NCI-H128 (cell line): ENCODE results near the gene CIROP.
"Not testable (repeated sequence)": the region's sequence is repeated elsewhere in the genome, so short reads cannot be mapped to it uniquely, and the experiment has no call there.

ENCODE experiments used
- DNase-seq: peaks from one replicate; lab custom pipeline; 2025; ENCODE audit not compliant: unreplicated experiment; lab: John Stamatoyannopoulos, UW

The CIROP gene

DNA sequence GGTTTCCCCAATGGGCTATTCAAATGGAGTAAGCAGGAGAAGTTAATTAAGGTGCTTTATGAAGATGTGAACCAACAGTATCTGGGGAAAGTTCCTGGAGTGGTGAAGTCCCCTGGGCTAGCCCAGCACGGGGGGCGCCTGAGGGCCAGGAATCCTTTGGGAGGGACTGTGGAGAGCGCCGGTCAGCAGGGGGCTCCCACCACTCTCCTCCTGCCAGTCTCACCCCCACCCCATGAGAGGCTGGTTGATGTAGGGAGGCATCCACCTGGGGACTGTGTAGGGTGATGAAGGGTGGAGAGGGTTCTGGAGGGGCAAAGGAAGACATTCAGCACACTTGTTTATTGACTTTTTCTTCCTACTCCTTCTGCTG is 9.9 kb upstream of the CIROP start:
- no peak for DNase-seq

DNA sequence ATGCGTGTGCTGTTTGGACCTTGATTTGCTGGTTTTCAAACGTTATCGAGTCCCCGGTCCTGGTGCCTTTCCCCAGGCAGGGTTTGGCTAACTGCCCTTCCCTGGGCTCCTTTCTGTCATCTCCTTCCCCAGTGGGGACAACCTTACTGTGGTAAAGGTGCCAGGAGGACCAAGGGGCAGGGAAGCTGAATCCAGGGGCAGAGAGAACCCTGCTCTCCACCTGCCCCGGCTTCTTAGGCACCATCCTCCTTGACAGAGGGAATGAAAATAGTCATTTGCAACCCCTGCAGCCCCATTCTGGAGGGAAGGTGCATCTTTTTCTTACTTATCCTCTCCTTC is 9.3 kb upstream of the CIROP start:
- no peak for DNase-seq

- no peak for DNase-seq
Observed at GRCh38 chr14:23113431-23114119, 8.8 kb upstream of the CIROP start.

DNA sequence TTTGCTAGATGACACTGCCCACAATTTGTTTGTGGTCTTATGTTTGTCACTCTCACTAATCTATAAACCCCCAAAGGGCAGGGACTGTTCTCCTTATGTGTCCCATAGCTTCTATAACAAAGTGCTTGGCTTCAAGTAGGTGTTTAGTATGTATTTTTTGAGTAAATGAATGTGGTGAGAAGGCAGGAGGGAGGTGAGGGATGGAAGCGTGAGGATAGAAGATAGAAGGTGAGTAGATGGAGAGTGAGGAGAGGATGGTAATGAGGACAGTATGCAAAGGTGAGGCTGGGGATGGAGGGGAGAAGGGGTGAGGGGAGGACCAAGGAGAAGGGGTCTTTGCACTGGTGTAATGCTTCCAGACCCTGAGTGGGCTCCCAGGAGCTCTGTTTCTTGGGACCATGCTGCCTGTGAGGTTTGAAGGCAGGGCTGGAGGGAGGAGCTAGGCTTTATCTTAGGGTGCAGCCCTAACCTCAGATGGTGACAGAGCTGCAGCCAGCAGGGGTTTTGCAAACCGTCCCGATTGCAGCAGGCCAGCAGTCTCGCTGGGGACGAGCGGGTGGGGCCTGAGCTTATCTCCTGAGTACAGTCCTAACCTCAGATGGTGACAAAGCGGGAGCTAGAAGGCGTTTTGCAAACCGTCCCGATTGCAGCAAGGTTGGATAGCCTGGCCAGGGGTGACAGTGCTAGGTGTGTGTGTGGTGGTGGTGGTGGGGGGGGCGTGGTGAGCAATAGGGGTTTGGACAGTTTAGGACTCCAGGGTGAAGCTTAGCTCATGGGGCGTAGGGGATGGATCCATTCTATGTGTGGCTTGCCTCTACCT is 7.8 kb upstream of the CIROP start:
- DNase-seq: no peak

GRCh38 chr14:23110579-23111365 is 6.0 kb upstream of the CIROP start:
- DNase-seq: no peak

GRCh38 chr14:23109769-23110168 is 5.0 kb upstream of the CIROP start:
- DNase-seq: no peak

GRCh38 chr14:23108169-23108568 is 3.4 kb upstream of the CIROP start:
- DNase-seq: not testable (repeated sequence)

- not testable (repeated sequence) for DNase-seq
Observed at GRCh38 chr14:23107620-23108019, 2.8 kb upstream of the CIROP start.

GRCh38 chr14:23106747-23107045 is 1.9 kb upstream of the CIROP start:
- DNase-seq: no peak

- no peak for DNase-seq
Observed at GRCh38 chr14:23105348-23105824, 597 bp upstream of the CIROP start.

- no peak for DNase-seq
Observed at GRCh38 chr14:23104070-23104590, 659 bp downstream of the CIROP start.

DNA sequence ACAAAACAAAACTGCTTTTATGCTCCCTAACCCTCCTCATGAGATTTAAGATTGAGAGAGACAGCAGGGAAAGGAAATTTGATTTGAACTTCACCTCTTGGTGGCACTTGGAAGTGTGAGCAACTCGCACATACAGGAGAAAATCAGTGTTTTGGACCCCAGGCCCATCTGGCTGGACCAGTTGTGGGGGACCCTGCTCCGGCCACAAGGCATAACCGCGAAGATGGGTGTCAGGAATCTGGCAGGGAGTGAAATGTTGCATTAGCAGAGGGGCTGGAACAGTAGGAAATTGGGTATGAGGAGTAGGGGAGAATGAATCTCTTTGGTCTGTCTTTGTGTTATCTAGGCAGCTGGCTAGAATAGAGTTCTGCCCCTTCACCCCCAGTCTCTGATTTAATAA is 1.2 kb downstream of the CIROP start:
- no peak for DNase-seq

DNA sequence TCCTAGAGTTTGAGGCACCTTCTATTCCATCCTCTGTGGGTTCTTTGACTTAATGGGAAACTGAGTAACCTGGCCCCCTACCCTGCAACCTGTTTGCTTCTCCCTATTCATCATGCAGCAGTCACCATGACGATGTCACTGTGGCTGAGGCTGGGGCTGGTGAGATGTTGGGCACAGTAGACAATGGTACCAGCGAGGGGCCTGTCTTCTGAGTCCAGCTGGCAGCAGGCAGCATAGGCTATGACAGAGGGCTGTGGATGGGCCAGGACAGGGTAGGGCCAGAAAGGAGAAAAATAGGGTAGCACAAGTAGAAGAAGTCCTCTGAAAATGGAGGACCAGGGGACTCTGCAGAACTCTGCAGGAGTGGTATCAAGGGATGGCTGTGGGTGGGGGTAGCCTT is 2.0 kb downstream of the CIROP start:
- no peak for DNase-seq

GRCh38 chr14:23101986-23102625 is 2.7 kb downstream of the CIROP start:
- no peak for DNase-seq

DNA sequence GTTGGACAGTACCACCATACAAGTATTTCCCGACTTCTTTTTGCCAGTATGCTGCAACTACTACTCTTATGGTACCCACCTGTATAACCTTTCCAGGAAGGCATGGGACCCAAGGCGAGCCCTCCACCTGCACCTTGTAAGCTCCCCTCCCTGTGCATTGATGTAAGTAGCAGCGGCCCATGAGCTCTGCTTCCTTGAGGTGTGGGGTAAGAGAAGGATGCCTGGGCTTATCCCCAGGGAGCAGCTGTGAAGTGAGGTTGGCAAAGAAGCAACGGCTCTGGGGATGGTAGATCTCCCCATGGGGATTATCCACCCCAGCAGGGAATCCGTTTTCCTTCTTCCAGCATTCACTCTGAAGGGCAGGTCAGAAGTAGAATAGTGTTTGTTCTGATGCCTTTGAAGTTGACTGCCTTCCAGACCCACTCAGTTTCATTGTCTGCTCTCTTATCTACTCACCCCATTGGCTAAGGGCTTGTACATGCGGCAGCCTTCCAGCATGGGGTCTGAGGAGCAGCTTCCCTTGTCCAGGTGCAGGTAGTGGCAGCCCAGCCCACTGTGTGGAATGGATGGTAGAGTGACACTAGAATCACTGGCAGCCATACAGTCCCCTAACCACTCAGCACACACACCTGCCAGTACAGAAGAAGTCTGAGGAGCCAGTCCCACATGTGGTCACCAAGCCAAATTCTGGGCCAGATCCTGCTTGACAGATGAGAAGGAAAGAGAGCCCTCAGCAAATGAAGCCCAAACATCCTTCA is 3.4 kb downstream of the CIROP start:
- no peak for DNase-seq

DNA sequence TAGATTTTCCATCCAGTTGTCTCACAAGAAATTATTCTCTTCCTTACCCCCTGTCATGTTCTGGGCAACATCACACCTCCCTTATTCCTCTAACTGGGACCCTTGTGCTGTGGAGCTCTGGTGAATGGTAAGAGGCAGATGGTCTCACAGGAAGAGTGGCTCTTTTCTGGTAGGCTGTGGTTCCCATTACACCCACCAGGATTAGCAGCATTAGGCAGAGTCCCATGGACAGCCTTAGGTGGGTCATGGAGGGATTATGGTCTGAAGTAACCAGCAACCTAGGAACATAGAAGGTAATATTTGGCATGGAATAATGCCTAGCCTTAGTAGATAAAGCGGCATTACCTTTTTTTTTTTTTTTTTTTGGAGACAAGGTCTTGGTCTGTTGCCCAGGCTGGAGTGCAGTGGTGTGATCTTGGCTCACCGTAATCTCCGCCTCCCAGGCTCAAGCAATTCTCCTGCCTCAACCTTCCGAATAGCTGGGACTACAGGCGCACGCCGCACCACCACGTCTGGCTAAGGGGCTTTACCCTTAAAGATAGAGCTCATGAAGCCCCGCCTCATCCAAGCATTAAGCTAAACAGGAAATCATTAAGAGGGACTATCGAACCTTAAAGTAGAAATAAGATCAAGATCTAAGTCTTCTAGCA is 5.5 kb downstream of the CIROP start:
- no peak for DNase-seq

DNA sequence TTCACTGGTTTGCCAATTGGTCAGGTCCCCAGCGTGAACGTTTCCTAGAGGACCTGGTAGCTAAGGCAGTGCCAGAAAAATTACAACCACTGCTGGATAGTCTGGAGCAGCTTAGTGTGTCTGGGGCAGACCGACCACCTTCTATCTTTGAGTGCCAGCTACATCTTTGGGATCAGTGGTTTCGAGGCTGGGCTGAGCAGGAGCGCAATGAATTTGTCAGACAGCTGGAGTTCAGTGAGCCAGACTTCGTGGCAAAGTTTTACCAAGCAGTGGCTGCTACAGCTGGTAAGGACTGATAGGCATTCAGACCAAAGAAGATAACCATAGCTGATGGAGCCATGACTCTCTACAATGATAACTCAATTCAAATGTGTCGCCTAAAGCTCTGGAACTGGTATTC is 7.0 kb downstream of the CIROP start:
- DNase-seq: no peak

DNA sequence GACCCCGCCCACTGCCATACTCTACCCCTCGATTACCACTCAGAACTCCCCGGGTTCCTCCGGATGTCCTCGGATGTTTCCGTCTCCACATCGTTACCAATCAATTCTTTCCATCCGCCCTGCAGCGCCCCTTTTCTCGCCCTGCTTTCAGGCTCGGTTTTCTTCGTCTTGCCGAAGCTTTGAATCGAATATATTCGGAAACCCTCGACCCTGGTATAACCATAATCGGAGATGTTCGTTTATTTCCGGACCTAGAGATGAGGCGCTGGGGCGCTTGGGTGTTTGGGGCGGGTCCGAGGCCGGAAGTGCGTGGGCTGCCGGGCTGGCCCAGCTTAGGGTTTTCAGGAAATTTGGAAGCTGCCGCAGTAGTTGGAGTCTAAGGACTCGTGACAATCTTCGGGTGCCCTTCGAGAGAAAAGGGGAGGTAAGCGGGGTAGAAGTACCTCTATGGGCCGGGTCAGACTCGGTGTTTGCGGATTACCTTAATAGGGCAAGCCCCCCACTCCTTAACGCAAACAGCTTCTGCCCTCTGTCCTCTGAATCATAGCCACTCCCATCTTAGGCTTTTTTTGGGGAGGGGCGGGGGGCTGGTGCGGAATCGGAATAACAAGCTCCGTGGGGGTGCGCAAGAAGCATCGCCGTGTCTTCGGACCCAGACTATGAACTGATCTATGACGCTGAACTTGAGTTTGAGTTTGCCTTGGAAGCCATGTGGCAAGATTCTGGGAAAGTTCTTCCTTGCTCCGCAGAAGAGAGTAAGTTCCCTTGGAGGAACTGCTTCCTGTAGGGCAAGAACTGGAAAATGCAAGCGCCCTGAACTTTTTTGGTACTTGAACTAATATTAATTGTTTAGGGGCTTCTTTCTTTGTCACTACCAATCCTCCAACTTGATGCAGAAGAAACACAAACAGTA is 9.3 kb downstream of the CIROP start, which contains the start of gene C14orf119:
TSS of gene C14orf119 (plus strand) at position 310 of the 913 bp plus-strand sequence. CDS start 2,154 bp downstream, outside the sequence.
- no peak for DNase-seq

DNA sequence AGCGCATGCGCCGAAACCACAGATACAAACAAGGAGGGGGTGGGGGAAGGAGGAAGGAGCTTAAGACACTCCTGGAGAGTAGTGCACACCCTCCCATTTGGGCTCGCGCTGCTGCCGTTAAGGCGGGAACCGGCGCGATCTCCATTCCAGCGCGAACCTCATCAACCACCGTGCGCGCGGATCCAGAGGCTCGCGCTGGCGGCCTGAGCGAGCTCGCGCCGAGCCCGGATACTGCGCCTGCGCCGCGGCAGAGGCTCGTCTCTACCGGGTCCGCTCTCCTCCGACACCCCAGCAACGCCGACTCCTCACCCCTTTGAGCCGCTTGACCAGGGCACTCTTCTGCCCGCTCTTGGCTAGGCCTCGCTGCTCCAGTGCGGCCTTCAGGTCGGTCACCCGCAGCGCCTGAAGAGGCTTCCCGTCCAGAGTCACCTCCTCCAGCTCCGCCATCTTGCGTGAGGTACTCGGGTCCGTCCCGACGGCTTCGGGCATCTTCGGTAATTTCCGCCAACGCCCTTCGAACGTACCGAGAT is 10.1 kb downstream of the CIROP start, which contains the start of gene ACIN1:
TSS of gene ACIN1 (minus strand) at position 471 of the 530 bp plus-strand sequence. CDS start at position 447, 24 bp downstream.
- DNase-seq: no peak
